Brain microvascular endothelial cell (primary cell): ENCODE results near the gene CCDC102A.

ENCODE experiments used
- DNase-seq: peaks from one replicate; pipeline ENCODE4 v3.0.0-alpha.2; 2020
- H3K27ac ChIP-seq: fragments of 250-450 bp; sonication (Bioruptor Pico); 2 replicates; pipeline ENCODE4 v1.5.1; 2020; ENCODE audit warnings: mild to moderate bottlenecking, moderate library complexity
- H3K27me3 ChIP-seq: fragments of 250-450 bp; sonication (Bioruptor Pico); replicated peaks from 2 replicates; pipeline ENCODE4 v1.5.1; 2020; ENCODE audit warnings: mild to moderate bottlenecking
- H3K36me3 ChIP-seq: fragments of 250-450 bp; sonication (Bioruptor Pico); replicated peaks from 2 replicates; pipeline ENCODE4 v1.5.1; 2020; ENCODE audit warnings: mild to moderate bottlenecking
- H3K4me3 ChIP-seq: 2 replicates; pipeline ENCODE4 v1.5.1; 2011; ENCODE audit warnings: low read depth, mild to moderate bottlenecking, control low read depth, low read length, moderate library complexity
- in situ Hi-C: cut with HindIII; loops from 2 replicates; pipeline ENCODE4 v1.10.0; 2017; ENCODE audit warnings: low sequenced_read_pairs, low pct_ligation_motif_present
- TF ChIP-seq, protein P1 (sequence below): IDR thresholded peaks from 2 replicates; pipeline ENCODE4 v1.5.1; 2011; ENCODE audit warnings: low read depth, mild to moderate bottlenecking, moderate library complexity, low read length, control low read depth, inconsistent platforms; ENCODE audit errors: missing control alignments

The CCDC102A gene

DNA sequence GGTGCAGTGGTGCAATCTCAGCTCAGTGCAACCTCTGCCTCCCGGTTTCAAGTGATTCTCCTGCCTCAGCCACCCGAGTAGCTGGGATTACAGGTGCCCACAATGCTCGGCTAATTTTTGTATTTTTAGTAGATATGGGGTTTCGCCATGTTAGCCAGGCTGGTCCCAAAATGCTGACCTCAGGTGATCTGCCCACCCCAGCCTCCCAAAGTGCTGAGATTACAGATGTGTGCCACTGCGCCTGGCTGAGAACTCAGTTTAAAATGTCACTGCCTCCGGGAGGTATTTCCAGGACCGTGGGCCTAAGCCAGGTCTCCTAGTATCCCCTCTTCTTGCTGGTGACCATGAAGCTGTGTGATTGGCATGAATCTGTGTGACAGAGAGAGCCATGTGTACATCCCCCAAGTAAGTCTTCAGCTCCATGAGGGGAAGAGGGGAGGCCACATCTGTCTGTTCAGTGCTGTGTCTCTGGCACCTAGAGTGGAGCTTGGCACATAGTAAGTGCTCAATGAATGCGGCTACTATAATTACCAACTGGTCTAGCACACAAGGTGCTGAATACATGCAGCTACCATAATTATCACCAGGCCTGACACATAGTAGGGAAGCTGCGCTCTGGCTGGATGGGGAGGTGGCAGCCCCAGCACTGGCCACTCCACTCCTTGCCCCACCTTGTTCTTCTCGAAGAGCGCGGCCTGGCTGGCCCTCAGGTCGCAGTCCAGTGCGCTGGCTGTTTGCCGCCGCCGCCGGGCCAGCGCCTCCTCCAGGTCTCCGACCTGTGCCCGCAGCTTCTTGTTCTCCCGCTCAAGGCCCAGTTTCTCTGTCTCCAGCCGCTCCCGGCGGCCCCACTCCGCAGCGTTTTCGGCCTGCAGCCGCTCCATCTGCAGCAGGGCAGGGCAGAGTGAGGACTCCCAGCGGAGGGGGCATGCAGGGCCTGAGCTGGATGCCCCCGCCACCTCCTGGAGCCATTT, 18.7 kb downstream of the CCDC102A start:
- Histone ChIP-seq H3K27ac (no peak overlapping the region), H3K27me3 (no peaks in the 10 kb centered on the region), H3K4me3 (no peak overlapping the region), H3K36me3 (peaks cover 3% of the 10 kb centered on the region)
- DNase-seq = no peak
- in situ Hi-C loops = no loop called here
- TF ChIP-seq, protein P1, sequence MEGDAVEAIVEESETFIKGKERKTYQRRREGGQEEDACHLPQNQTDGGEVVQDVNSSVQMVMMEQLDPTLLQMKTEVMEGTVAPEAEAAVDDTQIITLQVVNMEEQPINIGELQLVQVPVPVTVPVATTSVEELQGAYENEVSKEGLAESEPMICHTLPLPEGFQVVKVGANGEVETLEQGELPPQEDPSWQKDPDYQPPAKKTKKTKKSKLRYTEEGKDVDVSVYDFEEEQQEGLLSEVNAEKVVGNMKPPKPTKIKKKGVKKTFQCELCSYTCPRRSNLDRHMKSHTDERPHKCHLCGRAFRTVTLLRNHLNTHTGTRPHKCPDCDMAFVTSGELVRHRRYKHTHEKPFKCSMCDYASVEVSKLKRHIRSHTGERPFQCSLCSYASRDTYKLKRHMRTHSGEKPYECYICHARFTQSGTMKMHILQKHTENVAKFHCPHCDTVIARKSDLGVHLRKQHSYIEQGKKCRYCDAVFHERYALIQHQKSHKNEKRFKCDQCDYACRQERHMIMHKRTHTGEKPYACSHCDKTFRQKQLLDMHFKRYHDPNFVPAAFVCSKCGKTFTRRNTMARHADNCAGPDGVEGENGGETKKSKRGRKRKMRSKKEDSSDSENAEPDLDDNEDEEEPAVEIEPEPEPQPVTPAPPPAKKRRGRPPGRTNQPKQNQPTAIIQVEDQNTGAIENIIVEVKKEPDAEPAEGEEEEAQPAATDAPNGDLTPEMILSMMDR = no peak

DNA sequence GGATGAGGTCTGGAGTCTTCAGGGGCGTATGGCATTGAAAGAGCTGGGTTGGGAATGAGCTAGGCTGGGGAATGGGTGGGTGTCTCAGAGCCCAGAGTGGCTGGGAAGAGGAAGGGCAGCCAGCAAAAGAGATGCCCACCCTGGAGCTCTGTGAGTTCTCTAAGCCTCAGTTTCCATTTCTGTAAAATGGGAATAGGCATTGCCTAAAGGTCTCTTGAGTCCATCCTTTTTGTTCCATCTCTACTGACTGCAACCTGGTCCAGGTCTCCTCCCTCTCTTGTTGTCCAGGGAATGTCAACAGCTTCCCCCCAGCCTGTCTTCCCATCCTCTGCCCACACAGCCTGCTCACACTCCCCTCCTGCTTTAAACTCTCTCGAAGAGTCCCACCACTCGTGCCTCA, 19.6 kb downstream of the CCDC102A start:
- Histone ChIP-seq H3K4me3 (no peak overlapping the region), H3K36me3 (peaks cover 3% of the 10 kb centered on the region), H3K27me3 (no peaks in the 10 kb centered on the region), H3K27ac (no peak overlapping the region)
- TF ChIP-seq, protein P1 = no peak
- no peak for DNase-seq
- in situ Hi-C loops = no loop called here

DNA sequence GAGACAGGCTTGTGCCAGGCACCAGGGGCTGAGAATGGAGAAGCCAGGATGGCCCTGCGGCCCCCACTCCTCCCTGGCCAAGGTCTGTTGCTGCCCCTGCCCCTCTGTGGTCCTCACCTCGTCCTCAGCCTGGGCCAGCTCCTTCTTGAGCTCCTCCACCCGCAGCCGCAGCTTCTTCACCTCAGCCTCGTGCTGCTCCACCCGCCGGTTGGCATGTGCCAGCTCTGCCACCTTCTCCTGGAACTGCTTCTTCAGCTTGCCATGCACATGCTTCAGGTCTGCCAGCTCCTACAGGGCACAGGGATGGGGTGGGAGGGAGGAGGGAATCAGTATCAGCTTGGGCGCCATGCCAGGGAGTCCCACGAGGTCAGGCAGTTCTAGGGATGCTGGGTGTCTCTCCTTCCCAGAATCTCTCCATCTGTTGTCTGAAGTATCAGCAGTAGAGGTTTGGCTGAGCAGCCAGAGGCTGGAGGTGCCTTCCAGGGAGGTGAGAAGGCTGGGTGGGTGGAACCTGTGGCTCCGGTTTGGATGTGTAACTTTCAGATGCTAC, 20.1 kb downstream of the CCDC102A start:
- in situ Hi-C loops = no loop called here
- Histone ChIP-seq H3K4me3 (no peak overlapping the region), H3K36me3 (peaks cover 3% of the 10 kb centered on the region), H3K27ac (no peak overlapping the region), H3K27me3 (no peaks in the 10 kb centered on the region)
- TF ChIP-seq, protein P1 = no peak
- DNase-seq = no peak

DNA sequence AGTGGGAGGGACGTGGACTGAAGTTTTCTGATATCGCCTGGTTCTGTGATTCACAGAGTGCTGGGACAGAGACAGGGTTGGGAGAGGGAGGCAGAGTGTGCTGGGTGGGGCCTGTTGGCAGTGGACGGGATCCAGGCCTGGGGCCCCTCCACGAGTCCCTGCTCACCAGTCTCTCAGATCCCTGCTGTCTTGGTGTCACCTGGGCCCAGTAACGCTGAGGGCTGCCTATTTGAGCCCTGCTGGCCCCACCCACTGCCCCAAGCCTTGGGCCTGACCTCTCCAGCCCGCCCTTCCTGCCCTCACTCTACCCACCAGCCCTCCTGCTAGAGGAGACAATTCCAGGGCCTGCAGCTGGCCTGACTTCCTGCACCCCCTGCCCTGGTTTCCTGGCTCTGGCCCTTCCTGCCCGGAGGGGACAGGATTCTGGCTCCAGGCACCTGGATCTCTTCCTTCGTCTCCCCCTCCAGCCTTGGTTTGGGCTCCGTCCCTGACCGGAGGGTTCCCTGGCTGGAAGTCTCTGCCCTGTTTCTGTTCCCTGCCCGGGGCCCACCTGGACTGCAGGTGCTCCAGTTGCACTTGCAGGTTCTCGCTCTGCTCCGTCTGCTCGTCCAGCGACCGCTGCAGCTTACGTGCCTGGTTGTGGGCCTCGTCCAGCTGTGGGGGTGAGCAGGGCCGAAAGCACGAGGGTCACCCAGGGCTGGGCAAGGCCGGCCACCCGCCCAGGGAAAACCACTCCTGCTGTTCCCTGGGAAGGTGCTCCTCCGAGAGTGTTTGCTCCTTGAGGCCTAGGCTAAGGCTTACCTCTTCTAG, 21.4 kb downstream of the CCDC102A start:
- H3K27me3 ChIP-seq = no peaks in the 10 kb centered on the region
- H3K4me3 ChIP-seq = no peak overlapping the region
- TF ChIP-seq, protein P1 = no peak
- H3K36me3 ChIP-seq = peaks cover 3% of the 10 kb centered on the region
- no peak overlapping the region for H3K27ac ChIP-seq
- in situ Hi-C loops = no loop called here
- DNase-seq = no peak

DNA sequence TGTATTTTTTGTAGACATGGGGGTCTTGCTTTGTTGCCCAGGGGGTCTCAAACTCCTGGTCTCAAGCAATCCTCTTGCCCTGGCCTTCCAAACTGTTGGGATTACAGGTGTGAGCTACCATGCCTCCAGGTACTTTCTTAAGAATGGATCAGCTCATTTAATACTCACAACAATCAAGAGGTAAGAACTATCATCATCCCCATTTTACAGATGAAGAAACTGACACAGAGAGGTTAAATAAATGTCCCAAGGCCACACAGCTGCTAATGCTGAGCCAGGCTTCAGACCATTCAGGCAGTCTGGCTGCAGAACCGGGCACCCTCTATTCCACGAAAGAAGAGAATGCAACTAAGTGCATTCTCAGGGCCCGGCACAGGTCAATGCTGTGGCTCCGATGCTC, 22.0 kb downstream of the CCDC102A start:
- TF ChIP-seq, protein P1 = no peak
- peaks cover 3% of the 10 kb centered on the region for H3K36me3 ChIP-seq
- no peak for DNase-seq
- no peaks in the 10 kb centered on the region for H3K27me3 ChIP-seq
- in situ Hi-C loops = no loop called here
- no peak overlapping the region for H3K27ac ChIP-seq
- no peak overlapping the region for H3K4me3 ChIP-seq
